HG02759 (cell line): Measurements from ENCODE around the gene NRM.

ENCODE experiments used
- ATAC-seq: cut with Tn5 transposase; IDR thresholded peaks from one replicate; pipeline ENCODE4 v1.9.1; 2021; ENCODE audit warnings: mild to moderate bottlenecking, moderate library complexity; ENCODE audit not compliant: unreplicated experiment

NRM gene

DNA sequence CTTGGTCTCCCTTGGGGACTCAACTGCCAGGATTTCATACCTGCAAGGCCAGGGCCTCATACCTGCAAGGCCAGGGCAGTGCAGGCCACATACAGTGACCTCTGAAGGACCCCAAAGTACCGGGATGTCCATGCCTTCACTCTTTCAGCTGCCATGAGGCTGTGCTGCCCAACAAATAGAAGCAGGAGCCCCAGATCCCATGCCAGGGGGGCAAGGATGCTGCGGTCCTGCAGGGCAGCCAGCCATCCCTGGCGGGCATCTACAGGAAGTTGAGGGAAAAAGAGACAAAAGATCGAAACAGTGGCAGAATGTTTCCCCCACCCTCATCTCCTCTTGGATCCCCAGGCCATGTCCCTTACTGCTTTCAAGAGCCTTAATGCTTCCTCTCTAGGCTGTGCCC is 799 bp downstream of the NRM start:
- no peak for ATAC-seq

DNA sequence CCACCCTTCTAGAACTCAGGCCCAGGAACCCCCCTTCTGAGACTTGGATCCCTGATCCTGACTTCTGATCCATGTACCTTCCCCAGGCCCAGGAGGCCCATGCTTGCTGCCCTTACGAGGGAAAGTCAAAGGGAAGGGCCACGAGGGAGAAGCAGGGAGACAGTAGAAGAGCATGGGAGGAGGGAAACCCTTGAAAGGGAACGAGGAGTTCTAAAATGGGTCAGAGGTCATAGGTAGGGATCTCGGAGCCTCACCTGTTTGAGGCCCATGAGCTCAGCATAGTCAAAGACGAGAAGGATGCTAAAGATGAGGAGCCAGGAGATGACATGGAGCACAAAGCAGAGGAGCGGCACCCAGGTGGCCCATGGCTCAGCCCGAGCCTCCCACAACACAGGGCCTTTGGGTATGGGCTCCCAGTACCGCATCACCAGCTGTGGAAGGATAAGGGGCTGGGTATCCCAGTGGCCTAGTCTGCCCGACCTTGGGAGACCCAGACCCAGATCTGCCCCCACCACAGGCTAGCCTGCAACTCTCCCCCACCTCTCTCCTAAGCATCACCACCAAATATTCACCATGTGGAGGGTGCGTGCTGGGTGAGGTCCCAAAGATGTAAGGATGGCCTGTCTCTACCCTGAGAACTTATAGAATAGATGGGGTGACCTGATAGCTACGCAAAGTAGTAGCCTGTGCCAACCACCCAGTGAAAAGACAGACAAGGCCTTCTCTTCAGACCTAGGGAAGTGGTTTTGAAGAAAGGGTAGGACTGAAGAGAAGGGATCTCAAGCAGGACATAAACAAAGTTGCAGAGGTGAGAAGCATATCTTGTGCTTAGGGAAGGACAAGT is 1.5 kb downstream of the NRM start:
- ATAC-seq = no peak

DNA sequence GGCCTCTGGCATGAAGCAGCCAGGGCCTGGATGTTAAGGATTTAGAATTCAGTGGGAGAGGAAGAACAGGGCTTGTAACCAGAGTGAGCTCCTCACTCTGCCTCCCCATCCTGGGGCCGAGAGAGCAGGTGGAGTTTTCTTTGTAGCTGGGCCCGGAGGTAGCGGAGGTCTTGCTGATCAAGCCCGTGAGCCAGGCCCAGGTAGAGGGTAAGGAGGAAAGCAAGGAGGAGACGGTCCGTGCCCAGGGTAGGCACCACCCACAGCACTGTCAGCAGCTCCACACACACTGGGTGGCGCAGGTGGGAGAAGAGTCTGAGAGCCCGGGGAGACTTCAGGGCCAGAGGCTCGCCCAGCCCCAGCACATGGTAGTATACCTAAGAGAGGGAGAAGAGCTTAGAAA is 2.2 kb downstream of the NRM start:
- ATAC-seq = no peak

DNA sequence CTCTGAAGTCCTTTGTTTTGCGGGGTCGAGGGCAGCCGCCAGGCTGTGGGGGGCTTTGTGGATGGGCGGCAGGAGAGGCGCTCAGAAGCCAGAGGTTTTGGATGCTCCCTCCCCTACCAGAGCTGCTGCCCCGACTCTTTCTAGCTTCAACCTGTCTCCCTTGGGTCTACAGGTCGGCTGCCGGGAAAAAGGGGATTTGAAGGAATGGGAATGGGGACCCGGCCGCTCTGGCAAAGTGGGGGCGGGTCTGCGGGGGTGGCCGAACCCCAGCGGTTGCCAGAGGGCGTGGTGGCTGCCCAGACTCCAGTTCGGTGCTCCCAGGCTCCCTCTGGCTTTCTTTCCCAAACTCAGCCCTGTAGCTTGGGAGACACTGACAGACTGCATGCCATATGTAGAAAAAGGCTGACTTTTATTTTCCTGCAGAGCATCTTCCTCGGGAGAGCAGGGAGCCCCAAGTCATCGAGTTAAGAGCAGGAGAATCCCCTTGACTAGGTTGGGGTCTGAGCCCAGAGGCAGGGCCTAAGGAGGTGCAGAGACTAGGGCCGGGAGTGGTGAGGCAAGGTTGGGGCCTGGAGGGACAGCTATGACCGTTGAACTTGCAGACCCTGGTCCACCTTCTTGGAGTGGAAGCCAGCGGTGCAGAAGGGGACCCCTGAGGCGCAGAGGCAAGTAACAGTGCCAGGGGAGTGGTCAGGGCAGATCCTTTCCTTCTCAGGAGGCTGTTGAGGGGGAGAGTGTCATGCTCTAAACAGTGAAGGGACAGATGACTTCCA is 2.9 kb downstream of the NRM start:
- ATAC-seq = no peak

DNA sequence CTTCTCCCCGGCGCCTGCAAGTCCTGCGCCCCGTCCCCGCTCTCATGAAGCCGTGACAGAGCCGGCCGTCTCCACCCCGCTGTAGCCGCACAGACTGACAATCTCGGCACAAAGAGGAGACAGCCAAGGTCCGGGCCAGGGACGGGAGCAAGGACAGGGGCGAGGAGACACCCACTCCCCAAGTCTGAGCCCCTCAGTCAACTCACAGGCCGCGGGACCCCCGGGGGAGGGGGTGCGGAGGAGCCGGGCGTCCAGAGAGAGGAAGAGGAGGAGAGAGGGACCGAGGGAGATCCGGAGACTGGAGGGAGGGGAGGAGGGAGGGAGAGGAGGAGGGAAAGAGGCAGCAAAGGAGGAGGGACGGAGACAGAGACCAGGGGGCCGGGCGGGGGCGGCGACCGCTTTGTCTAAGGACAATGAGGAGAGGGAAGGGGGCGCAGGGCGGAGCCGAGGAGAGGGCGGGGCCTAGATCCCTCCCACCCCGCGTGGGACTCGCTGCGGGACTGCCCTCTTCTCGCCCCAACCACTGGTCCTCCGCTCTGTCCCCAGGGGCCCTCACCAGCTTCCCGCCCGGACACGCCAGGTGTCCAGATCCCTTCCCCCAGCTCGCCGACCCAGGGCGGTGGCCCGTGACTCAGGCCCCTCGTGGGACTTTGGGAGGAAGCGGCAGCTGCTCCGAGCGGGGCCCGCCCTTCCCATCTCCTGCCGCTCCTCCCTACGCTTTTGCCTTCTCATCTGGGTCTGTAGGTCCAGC is 3.7 kb downstream of the NRM start:
- peak; percentile 51 for ATAC-seq

DNA sequence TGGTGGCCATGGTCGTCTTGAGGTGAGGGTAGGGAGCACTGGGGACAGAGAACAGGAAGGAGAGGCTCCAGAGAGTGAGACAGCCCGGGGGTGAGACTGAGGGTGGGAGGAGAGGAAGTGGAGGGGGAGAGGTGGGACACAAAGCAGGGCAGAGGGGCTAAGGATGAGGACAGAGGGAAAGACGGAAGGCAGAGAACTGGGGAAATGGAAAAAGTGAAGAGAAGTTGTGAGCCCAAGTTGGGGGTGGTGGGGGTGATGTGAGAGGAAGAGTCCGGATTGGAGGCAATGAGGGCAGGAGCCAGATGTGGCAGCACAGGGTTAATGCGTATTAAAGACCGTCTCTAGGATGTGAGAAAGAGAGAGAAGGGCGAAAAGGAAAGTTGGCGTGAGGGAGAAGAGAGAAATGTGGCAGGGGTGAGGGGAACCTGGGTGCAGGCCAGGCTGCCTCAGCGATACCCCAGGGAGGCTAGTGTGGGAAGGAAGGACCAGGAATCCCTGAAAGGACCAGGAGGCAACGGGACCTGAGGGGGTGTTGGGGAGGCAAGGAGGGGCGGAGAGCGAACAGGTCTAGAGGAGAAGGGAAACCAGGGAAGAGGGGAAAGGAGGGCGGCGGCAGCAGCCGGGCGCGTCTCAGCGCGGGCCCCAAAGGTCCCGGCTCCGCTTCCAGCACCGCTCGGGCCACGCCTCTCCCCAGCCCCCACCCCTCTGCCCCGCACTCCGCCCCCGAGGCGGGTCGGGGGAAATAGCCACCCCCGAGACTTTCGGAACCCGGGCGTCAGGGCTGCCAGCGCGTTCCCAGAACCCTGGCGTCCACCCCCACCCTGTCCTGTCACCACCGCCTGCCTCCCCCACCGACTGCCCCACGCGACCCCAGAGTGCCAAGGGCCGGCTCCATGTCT is 4.5 kb downstream of the NRM start, which contains the start of gene PPP1R18:
PPP1R18 (minus strand) TSS at position 637 of the 899 bp plus-strand sequence; CDS start at position 10, 627 bp downstream.
- ATAC-seq = peak; percentile 22

DNA sequence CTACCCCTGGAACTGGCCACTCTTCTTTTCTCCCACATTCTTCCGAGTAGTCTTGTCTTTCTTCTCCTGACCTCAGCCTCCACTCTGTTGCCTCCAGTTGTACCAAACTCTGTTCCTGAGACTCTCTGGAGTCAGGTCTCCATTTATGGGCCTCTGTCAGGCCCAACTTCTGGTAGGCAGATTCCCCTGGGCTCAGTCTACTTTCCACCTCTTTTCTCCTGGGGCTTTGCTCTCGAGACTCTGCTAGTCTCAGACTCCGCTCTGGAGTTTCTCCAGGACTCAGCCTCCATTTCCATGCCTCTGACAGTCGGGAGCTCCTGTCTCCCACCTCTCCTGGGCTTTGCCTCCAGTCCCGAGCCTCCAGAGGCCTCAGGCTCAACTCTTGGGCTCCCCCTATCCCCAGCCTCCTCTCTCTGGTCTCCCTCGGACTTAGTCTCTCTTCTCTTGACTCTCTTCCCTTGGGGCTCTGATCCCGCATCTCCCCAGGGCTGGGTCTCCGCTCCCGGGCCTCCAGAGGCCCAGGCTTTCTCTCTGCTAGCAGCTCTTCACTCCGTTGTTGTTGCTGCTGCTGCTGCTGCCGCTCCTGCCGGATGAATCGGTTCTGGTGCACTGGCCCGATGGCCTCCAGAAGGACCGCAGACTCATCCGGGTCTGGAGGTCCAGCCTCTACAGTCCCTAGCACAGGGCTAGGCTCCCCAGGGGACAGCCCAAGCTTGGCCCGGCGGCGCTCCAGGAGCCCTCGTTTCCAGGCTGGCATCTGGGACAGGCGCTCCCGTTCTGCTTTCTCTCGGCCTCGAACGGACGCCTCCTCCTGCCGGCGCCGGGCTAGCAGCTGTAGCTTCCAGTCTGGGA is 5.4 kb downstream of the NRM start:
- no peak for ATAC-seq

DNA sequence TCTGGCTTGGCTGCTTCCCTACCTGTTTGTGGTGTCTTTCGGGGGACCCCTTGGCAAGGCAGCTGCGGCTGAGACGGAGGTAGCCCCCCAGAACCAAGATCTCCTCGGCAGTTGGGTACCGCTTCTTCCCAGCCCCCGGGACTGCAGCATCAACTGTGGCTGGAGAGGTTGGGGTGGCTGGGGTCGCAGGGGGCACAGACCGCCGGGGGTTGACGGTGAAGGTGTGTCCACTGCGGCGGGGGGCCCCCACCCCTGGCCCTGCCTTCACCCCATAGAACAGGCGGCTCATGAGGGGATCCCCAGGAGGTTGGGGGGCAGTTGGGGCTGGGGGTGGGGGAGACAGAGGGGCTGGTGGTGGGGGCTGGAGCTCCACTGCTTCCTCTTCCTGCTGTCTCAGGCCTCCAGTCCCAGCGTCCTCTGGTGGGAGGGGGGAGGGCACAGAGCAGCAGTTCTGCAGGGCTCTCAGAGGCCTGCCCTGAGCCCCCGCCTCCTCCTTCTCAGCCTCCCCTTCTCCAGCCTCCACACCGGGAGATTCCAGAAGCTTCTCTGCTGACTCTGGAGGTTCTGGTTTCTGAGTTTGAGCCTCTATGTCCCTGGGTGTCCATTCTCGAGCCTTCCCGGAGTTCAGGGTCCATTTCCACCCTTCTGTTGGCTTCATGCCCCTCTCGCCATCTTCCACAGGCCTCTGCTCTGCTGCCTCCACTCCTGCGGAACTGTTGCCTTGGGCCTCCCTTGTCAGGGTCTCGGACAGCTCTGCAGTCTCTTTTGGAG is 6.2 kb downstream of the NRM start:
- no peak for ATAC-seq

DNA sequence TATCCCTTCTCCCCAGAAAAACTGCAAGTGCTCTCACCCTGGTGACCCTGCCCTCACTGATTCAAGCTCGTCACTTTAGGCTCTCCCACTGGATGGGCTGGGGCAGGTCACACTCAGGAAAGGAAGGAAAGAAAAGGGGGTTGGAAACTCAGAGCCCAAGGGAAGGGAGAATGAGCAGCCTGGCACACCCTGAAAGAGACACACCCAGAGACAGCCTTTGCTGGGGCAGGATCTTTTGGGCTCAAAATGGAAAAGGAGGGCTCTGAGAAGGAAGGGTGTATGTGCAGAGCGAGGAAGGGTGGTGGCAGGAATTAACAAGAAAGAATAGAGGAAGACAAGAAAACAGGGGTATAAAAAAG is 6.8 kb downstream of the NRM start:
- no peak for ATAC-seq

DNA sequence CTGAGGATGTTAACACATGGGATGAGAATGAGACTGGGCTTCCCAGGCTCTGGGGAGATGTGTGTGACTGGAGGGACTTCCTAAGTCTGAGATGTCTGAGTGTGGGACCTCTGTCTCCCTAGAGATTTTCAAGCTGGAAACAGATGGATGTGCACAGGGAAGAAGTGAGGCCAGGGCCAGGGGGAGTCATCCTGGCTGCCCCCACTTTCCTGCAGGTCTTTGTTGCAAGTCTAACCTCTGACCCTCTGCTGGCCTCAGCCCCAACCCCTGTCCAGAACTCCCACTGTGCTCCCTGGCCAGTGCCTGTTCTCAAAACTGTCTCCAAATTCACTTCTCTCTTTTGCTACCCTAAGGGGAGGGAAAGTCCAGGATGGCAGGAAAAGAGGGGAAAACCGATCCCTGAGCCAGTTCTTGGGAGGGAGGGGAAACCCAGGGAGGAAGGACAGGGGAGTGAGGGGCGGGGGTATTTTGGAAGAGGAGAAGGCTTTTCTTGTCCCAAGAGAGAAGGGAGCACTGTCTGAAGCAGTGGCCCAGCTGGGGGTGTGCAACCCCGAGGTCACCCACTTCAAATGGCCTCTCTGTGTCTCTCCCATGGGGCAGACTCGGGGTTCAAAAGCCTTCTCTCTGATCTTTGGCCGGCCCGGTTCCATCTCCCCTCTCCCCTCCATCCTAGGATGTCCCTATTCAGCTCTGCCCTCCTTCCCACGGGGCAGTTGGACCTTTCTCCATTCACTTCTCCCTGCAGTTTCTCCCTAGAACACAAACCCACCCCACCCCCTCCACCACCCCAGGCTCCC is 7.4 kb downstream of the NRM start:
- ATAC-seq = no peak

DNA sequence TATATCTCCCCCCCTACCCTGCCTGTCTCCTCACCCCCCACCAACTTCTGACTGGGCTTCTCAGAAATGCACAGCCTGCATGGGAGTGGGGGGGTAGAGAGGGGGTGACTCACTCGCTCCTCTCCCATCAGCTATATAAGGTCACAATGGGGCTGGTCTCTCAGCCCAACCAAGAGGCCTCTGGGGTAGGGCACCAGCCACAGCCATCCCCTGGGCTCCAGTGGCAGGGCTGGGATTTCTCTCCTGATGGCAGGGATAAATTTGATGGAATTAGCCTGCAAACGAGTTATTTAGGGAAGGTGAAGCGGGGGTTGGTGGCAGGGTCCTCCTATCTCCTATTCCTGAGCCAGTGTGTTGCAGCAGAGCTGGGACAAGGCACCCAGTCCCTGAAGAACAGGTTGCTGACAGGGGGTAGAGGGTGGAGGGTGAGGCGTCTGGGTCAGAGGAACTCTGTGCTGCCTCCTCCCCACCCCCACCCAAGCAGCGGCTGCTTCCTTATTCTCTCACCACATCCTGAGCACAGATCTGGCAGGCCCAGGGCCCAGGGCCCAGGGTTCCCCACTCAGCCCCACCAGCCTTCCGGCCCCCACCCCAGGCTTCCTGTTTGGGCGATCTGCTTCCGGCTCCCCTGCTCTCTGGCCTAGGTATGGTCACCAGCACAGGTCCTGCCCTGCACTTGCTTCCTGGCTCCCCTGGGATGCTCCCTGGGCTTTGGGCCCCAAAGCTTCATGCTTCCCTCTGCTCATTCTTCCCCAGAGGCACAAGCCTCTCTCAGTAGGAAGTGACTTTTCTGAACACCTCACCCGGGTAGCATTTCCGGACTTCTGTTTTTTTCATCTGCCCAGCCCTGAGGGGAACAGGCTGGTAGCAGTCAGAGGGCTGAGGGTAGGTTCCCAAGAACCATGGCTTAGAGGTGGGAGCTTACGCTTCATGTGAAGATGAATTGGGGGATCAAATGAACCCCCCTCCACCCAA is 8.4 kb downstream of the NRM start:
- ATAC-seq = peak; percentile 43

DNA sequence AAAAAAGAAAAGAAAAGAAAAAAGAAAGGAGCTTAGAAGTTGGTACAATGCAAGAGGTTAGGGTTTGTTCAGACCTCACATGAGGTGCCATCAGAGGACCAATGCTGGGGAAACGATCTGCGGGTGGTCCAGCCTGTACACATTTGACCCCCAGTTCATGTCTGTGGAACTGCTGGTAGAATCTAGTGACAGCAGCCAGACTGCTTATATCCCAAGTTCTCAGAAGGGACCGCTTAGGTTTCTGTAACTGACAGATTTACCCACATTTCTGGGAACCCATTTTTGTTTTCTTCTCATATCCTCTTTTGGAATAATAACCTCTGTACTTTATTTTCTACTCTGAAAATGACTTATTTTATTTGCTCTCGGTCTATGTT is 9.0 kb downstream of the NRM start:
- no peak for ATAC-seq

DNA sequence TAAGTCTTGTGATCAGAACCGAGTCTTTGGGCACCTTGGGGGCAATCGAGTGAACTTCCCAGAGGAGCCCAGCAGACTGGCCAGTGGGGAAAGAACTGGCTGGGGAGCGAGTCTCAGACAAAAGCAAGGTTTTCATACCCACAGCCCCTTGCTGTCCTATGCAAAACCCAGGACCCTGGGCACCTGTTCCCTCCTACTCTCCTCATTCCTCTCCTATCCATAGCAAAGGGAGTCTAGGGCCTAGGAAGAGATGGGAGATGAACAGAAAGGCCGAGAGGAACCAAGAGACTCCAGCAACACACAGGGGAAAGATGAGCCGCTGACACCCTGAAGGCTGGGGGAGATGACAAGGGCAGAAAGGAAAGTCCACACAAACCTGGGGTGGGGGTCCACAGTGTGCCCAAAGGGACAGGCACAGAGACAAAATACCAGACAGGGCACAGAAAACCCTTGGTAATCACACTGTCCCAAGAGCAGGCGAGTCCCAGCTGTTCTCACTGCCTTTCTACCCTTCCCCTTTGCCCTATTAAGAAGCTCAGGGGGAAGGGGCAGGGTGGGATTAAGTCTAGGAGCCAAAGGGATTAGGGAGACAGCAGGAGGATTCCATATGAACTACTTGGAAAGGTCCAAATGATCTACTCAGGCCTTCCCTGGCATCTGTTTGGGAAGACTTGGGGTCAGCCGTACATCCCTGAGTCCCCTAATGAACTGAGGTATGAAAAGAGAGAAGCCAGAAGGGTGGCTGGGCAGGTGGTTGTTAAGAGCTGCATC is 10.8 kb downstream of the NRM start:
- no peak for ATAC-seq

DNA sequence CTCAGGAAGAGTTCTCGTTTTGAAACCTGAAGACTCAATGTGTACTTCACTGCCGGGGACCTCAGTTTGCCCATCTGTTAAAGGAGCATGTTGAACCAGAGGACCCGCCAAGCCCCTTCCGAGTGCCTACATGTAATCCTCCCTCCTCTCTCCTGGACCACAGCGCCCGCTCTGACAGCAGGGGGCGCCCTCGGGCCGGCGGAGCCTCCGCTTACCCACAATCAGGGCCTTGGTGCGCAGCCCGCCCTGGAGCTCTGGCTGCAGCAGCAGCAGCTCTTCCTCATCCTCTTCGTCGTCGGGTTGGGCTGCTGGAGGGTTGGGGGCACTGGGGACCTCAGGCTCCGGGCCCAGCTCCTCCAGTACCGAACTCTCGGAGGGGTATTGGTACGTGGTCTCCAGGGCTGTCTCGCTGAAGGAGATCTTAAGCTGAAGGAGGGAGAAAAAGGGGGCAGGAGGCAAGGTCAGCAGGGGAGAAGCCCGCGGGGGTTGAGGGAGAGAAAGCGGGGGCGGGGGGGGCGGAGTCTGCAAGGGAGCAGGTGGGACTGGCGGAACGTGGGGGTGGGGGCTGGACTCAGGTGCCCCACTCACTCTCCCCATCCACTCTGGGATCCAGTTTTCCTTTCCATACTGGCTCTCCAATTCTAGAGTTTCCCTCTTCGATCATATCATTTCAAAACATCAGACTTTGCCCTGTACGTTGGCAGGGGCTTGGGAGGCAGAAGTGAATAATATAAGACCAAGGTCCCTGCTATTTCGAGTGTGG is 11.6 kb downstream of the NRM start:
- ATAC-seq = peak; percentile 47

DNA sequence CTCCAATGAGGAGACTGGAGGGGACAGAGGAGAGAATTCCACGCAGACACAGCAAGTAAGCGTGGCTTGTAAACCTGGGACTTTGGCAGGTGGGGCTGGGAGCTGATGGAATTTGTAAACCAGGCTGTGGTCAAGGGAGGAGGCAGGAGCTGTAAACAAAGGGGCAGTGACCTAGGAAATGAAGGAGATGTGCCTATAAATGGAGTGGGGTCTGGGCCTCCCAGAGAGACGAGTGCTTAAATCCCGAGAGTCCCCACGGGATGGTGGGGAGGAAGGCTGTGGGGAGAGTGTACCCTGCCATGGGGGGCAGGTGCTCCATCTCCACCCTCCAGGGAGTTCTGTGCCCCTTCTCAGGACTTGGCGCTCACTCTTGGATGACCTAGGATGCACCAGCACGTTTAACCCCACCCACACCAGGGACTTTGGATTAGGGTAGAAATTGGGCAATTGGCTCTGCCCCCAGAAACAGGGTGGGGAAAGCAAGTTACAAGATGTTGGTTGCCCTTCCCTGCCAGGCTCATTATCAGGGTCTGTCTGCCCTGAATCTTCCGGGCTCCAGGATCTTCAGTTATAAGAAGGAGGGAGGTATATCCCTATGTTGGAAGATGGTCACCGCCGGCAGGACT is 14.0 kb downstream of the NRM start:
- ATAC-seq = no peak
